ENCODE data around the gene ZNF724. TPM values are rescaled to one million over a fixed set of nuclear protein-coding genes. Genes with fewer than 3 reads are reported as not detected.
A peak's percentile ranks its signal among the peaks of the same experiment; 100 is the strongest.
"Not testable (repeated sequence)": the region's sequence is repeated elsewhere in the genome, so short reads cannot be mapped to it uniquely, and the experiment has no call there.

Gene ZNF724
- total RNA-seq = under 1 TPM; 0.15 to 0.99 (median 0.32) TPM
- polyA plus RNA-seq = under 1 TPM; 0.06 to 0.17 (median 0.12) TPM
- long read RNA-seq, donor 1 = 0 reads
- long read RNA-seq, donor 2 = 0 reads

- peak; percentile 100 for ATAC-seq
- peak within 1 kb of the TSS; percentile 72 for H3K4me3 ChIP-seq
- no peak within 1 kb of the TSS for H3K27ac ChIP-seq
Observed at GRCh38 chr19:23249911-23250649, at the start of gene ZNF724. Gene ZNF724, minus strand, starts transcription at chr19:23250394. Its CDS starts 152 bp downstream, at chr19:23250242.

GRCh38 chr19:23294141-23294540 lies 43.9 kb upstream of the ZNF724 start:
- Histone ChIP-seq H3K27ac (no peak overlapping the region), H3K9me3 (no peaks in the 10 kb centered on the region), H3K27me3 (ENCODE audit: insufficient read depth in 3 of 3, low read length in 2 of 3) (no peaks in the 10 kb centered on the region), H3K4me1 (no peaks in the 10 kb centered on the region), H3K4me3 (no peak overlapping the region), H3K36me3 (ENCODE audit: insufficient read depth in 1 of 2, low read depth in 1 of 2) (no peaks in the 10 kb centered on the region)
- TF ChIP-seq CTCF (IDR thresholded peaks at IDR 0.05) = no peak
- intact Hi-C loops (cut with DNase I) = no loop called here
- DNase-seq = no peak
- 68 to 76% (median 69%) methylated on average over 4 of the region's 4 CpGs for WGBS, 3 donors
- no peak for ATAC-seq

More at GRCh38 chr19:23249911-23250649, at the start of gene ZNF724:
- no peak for TF ChIP-seq CTCF (IDR thresholded peaks at IDR 0.05)
- Histone ChIP-seq H3K9me3 (no peaks in the 10 kb centered on the region), H3K27me3 (ENCODE audit: insufficient read depth in 3 of 3, low read length in 2 of 3) (no peaks in the 10 kb centered on the region), H3K36me3 (ENCODE audit: insufficient read depth in 1 of 2, low read depth in 1 of 2) (no peaks in the 10 kb centered on the region), H3K4me1 (peaks cover 4% of the 10 kb centered on the region)
- intact Hi-C loops (cut with DNase I) = no loop called here
- DNase-seq = peak; percentile 90 to 93
- WGBS, 3 donors = 0 to 1% (median 0%) methylated on average over 31 to 32 of the region's 32 CpGs

GRCh38 chr19:23289966-23290365 lies 39.8 kb upstream of the ZNF724 start:
- 92 to 96% (median 94%) methylated on average over 19 to 26 of the region's 26 CpGs for WGBS, 3 donors
- H3K27ac ChIP-seq; H3K4me3 ChIP-seq; intact Hi-C loops (cut with DNase I); H3K36me3 ChIP-seq (ENCODE audit: insufficient read depth in 1 of 2, low read depth in 1 of 2); H3K27me3 ChIP-seq (ENCODE audit: insufficient read depth in 3 of 3, low read length in 2 of 3); H3K9me3 ChIP-seq; DNase-seq; ATAC-seq; H3K4me1 ChIP-seq: not testable (repeated sequence)

- Histone ChIP-seq H3K27ac (no peak overlapping the region), H3K36me3 (ENCODE audit: insufficient read depth in 1 of 2, low read depth in 1 of 2) (no peaks in the 10 kb centered on the region), H3K4me3 (no peak overlapping the region), H3K27me3 (ENCODE audit: insufficient read depth in 3 of 3, low read length in 2 of 3) (no peaks in the 10 kb centered on the region), H3K9me3 (no peaks in the 10 kb centered on the region), H3K4me1 (no peaks in the 10 kb centered on the region)
- no peak for TF ChIP-seq CTCF (IDR thresholded peaks at IDR 0.05)
- WGBS, 3 donors = 81 to 91% (median 87%) methylated on average over 3 of the region's 3 CpGs
- no peak for ATAC-seq
- DNase-seq = no peak
- intact Hi-C loops (cut with DNase I) = no loop called here
Observed at GRCh38 chr19:23287620-23288019, 37.4 kb upstream of the ZNF724 start.

GRCh38 chr19:23286477-23286876 lies 36.3 kb upstream of the ZNF724 start:
- Histone ChIP-seq H3K27me3 (ENCODE audit: insufficient read depth in 3 of 3, low read length in 2 of 3) (no peaks in the 10 kb centered on the region), H3K27ac (no peak overlapping the region), H3K4me3 (no peak overlapping the region), H3K36me3 (ENCODE audit: insufficient read depth in 1 of 2, low read depth in 1 of 2) (no peaks in the 10 kb centered on the region), H3K4me1 (no peaks in the 10 kb centered on the region), H3K9me3 (no peaks in the 10 kb centered on the region)
- 46 to 58% (median 58%) methylated on average over 2 of the region's 2 CpGs for WGBS, 3 donors
- intact Hi-C loops (cut with DNase I) = no loop called here
- DNase-seq (no peak), ATAC-seq (no peak)
- TF ChIP-seq CTCF (IDR thresholded peaks at IDR 0.05) = no peak

Data from psoas muscle (tissue), 8 donors.